PFSK-1 (cell line): ENCODE data around the gene GPRIN1.

Experiments
- POLR2AphosphoS5 ChIP-seq: IDR thresholded peaks from 2 replicates; pipeline ENCODE4 v1.6.1; 2012; ENCODE audit warnings: low read depth, mild to moderate bottlenecking, control low read depth, low read length, moderate library complexity
- SIN3A ChIP-seq: IDR thresholded peaks from 2 replicates; pipeline ENCODE4 v1.6.1; 2012; ENCODE audit warnings: mild to moderate bottlenecking, low read length, moderate library complexity, borderline replicate concordance; ENCODE audit not compliant: insufficient read depth
- TAF1 ChIP-seq: IDR thresholded peaks from 2 replicates; pipeline ENCODE4 v1.6.1; 2012; ENCODE audit warnings: low read length, control low read depth, borderline replicate concordance; ENCODE audit not compliant: insufficient read depth
- TF ChIP-seq, protein P1 (sequence below), 2 experiments: IDR thresholded peaks; 2 replicates each; pipeline versions ENCODE4 v1.6.1 to v1.8.0; 2011 to 2012; ENCODE audit warnings: low read depth in 2 of 2, low read length in 2 of 2, control low read depth in 1 of 2, inconsistent platforms in 1 of 2, mild to moderate bottlenecking in 1 of 2, moderate library complexity in 1 of 2; ENCODE audit not compliant: insufficient read depth in 1 of 2

DNA sequence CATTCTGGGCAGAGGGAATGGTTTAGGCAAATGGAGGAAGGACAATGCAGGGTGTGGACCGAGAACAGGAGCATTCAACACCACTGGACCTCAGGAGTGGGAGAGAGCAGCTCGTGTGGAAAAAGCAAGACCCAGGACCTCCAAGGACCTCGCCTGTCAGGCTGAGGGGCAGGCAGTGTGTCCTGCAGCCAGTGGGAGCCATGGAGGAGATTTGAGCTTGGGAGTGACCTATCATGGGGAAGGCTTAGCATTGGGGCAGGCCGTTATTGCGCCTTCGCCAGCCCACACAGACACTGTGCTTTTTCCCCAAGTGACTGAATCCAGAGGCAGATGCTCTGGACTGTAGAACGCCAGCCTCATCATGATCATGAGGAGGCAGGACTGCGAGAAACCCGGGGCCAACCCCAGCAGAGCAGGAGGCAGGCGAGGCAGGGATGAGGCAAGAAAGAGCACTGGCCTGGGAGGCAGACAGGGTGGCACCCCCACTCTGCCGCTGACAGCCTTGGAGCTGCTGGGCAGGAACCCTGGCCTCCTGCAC lies 57.6 kb downstream of the GPRIN1 start:
- TF ChIP-seq TAF1 = no peak
- no peak for TF ChIP-seq POLR2AphosphoS5
- TF ChIP-seq, protein P1, sequence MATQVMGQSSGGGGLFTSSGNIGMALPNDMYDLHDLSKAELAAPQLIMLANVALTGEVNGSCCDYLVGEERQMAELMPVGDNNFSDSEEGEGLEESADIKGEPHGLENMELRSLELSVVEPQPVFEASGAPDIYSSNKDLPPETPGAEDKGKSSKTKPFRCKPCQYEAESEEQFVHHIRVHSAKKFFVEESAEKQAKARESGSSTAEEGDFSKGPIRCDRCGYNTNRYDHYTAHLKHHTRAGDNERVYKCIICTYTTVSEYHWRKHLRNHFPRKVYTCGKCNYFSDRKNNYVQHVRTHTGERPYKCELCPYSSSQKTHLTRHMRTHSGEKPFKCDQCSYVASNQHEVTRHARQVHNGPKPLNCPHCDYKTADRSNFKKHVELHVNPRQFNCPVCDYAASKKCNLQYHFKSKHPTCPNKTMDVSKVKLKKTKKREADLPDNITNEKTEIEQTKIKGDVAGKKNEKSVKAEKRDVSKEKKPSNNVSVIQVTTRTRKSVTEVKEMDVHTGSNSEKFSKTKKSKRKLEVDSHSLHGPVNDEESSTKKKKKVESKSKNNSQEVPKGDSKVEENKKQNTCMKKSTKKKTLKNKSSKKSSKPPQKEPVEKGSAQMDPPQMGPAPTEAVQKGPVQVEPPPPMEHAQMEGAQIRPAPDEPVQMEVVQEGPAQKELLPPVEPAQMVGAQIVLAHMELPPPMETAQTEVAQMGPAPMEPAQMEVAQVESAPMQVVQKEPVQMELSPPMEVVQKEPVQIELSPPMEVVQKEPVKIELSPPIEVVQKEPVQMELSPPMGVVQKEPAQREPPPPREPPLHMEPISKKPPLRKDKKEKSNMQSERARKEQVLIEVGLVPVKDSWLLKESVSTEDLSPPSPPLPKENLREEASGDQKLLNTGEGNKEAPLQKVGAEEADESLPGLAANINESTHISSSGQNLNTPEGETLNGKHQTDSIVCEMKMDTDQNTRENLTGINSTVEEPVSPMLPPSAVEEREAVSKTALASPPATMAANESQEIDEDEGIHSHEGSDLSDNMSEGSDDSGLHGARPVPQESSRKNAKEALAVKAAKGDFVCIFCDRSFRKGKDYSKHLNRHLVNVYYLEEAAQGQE (IDR thresholded peaks at IDR 0.05; ENCODE audit: insufficient read depth in 1 of 2, low read depth in 2 of 2, low read length in 2 of 2) = no peak
- no peak for TF ChIP-seq SIN3A
